ENCODE results near the gene CBLB.

- TF ChIP-seq EZH2 (IDR thresholded peaks at IDR 0.05; ENCODE audit: insufficient read depth, poor library complexity, severe bottlenecking) (no peak), EZH2phosphoT487 (IDR thresholded peaks at IDR 0.05; ENCODE audit: insufficient read depth, low read depth) (no peak)
Observed at GRCh38 chr3:105858017-105858416, 10.8 kb downstream of the CBLB start.
